Hematopoietic multipotent progenitor cell treated with erythropoietin and hydrocortisone succinate and interleukin-3 and kit ligand, for 6 days (in vitro differentiated cells): ENCODE measurements around the gene RCBTB1.
"Not testable (repeated sequence)": the region's sequence is repeated elsewhere in the genome, so short reads cannot be mapped to it uniquely, and the experiment has no call there.

Experiments
- DNase-seq: peaks from one replicate; pipeline ENCODE4 v3.0.0-alpha.2; 2015

The RCBTB1 gene

DNA sequence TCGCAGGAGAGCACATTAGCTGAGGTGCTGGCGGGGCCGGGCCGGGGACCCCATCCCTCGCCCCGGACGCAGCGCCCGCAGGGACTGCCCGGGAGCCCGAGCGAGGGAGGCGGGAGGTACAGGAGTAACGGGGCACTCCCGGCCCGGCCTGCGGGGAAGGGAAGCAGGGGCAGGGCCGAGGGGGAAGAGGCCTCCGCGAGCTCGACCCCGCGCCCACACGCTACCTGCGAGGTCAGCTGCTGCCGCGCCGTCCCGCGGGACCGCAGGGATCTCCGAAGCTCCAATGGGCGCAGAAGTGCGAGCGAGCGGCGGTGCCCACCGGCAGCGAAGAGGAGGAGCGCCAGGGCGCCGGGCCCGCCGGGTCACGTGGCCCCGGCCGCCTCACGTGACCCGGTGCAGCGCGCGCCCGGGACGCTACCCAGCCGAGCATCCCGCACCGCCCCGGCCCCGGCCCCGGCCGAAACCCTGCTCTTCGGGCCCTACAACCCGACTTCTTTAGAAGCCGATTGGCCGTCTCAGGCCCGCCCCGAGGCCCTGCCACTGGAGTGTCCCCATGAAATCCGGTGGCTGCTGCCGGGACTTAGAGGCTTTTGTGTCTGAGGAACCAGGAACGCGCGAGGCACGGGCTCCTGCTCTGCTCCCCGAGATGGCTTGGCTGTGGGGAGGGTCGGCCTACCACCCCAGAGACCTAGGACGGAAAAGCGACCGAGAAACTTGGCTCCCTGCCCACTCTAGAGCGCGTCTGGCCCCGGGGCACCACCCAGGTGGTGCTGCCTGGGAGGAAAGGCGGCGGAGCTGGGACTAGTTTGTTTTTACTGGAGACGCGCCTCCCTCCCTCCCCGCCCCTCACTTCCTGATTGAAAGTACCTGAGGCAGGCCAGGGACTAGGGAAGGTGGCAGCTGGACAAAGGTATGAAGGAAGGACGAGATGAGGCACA lies at the start of gene RCBTB1:
Gene RCBTB1, minus strand, starts transcription at position 339 of the 938 bp plus-strand sequence. CDS start 18,279 bp downstream, outside the sequence.
- DNase-seq: peak; percentile 82

DNA sequence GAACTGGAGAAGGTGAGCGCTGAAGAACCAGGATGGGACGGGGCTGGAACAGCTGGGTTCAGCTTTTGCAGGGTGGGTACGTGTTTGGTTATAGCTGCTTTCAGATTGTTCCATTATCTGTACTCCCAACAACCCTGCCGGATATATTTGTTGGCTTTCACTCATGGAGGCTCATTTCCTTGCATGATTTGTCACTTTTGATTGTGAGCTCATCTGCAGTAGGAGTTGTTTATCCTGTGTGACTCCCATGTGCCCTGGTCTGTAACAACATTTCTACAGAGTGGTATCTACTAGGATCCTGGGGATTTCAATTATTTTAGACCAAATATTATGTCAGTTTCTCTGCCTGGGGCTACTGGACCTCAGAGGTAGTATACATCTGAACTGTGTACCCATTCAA lies 48.4 kb upstream of the RCBTB1 start:
- DNase-seq: no peak

DNA sequence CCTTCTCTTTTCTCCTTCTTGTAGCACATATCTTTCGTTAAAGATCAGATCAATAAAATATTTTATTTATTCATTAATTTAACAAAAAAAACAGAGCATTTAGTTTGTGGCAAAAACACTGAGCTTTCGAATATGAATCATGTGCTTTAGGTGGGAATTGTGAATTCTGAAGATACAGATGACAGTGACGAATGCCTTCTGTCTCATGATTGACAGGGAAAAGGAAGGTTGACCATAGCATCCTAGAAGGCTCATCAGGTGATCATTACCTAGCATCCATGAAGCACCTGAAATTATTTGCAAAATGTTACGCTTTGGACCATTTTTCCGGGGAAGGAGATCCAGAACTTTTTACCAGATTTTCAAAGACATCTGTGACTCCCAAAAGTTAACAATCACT lies 46.8 kb upstream of the RCBTB1 start:
- no peak for DNase-seq

DNA sequence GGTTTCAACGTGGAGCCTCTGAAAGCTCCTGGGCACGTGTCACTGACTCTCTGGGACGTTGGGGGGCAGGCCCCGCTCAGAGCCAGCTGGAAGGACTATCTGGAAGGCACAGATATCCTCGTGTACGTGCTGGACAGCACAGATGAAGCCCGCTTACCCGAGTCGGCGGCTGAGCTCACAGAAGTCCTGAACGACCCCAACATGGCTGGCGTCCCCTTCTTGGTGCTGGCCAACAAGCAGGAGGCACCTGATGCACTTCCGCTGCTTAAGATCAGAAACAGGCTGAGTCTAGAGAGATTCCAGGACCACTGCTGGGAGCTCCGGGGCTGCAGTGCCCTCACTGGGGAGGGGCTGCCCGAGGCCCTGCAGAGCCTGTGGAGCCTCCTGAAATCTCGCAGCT lies 45.2 kb upstream of the RCBTB1 start:
- DNase-seq: no peak

DNA sequence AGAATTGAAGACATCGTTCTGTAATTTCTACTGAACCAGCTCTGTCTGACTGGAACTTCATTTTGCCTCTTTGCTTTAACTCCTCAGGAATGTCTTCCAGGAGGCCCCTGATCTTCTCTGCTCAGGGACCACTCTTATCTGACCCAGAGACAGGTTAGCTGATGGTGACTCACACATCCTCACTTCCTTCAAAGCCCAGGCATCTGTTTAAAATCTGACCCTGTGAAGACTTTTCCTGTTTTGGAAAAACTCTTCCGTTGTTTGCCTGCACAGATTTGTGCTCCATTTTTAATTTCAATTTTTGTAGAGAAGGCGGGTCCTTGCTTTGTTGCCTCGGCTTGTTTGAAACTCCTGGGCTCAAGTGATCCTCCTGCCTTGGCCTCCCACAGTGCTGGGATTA lies 44.6 kb upstream of the RCBTB1 start:
- DNase-seq: no peak

DNA sequence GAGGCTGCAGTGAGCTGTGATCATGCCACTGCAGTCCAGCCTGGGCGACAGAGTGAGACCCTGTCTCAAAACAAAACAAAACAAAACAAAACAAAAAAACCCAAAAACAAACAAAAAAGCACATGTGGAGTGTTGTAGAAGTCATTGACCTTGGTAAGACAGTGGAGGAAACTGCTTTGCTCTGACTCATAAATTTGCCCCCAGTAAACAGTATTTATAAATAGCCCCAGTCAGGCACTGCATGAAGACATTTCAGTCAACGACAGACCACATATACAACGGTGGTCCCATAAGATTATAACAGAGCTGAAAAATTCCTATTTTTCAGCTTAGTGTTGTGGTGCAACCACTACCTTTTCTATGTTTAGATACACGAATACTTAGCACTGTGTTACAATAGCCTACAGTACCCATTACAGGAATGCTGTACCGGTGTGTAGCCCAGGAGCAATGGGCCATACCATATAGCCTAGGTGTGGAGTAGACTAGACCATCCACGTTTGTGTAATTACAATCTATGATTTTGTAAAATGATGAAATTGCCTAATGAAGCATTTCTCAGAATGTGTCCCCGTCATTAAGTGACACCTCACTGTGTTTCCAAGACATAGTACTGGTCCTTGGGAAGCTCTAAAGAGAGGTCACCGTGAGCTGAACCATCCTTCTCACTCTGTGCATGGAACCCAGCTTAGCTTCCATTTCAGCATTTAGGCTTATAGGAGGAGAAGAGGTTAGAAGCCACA lies 44.0 kb upstream of the RCBTB1 start:
- DNase-seq: no peak

DNA sequence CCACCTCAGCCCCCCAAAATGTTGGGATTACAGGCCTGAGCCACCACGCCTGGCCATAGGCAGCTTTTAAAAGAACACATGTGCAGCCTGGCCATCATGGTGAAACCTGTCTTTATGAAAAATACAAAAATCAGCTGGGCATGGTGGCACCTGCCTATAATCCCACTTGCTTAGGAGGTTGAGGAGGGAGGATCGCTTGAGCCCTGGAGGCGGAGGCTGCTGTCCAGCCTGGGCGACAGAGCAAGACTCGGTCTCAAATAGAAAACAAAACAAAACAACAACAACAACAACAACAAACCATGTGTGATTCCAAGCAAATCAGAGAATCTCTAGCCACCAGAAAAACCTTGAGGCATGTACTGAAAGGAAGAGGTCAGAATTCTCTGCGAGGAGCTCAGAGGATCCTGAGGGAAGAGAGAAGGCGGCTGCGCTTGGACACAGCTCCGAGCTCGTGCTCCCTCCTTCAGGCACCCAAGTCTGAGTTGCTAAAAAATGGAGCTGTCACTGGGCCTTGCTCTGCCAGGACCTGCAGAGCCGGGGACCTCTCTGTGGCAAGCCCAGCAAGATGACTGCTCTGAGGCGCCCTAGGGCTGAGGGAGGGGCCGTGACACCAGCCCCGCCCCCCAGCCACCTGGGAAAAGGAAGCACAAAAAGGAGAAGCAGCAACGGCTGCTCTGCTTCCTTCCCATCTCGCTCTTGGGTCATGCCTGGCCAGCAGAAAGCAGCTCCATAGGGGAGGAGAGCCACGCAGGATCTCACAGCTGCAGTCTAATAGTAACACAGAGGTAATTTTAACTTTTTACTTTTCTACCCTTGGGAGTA lies 42.7 kb upstream of the RCBTB1 start, which contains the start of gene ARL11:
Gene ARL11, plus strand, starts transcription at position 677 of the 822 bp plus-strand sequence. CDS start 1,941 bp downstream, outside the sequence.
- DNase-seq: peak; percentile 89

DNA sequence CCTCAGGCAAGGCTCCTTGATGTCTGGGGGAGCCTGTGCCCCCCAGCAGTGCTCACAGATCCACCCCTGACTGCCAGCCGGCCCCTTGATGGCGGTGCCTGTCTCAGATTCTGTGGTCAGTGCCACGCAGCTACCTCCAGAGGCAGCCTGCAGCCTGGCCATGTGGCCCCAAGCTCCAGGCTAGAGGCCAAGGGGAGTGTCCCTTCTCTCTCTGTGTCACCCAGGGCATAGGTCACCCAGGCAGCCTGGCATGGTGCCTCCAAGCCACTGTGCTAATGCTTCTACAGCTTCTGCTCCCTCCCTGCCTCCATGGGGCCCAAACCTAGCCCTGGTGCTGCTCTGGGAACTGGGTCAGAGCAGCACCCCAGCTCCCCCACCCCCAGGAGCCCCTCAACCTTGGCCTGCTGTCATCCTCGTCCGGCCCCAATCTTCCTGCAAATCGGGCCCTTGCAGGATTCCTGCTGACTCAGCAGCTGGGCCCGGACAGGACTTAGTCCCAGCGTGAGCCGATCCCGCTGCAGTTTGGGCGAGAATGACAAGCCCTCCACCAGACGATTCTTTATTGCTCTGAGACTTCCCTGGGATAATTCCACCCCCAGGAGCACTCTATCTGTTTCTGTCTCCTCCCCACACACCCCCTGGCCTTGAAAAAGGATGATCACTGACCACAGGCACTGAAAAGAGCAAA lies 40.2 kb upstream of the RCBTB1 start:
- no peak for DNase-seq

DNA sequence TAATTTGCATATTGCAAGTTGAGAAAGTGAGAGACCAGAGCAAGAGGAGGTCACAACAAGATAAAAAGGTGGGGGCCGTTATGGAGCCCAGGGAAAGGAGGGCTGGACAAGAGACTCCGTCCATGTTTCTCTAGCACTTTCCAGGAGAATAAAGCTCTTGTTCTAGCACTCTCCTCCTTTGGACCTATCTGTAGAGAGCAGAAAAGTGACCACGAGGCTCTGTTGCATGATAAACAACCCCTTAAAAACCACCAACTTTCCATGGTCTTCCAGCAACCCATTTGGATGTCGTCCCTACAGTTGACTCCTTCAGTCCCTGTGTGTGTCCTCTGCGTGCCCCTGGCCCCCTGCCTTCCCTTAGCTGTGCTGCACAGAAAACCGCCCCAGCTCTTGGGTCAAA lies 38.9 kb upstream of the RCBTB1 start:
- DNase-seq: peak; percentile 41

DNA sequence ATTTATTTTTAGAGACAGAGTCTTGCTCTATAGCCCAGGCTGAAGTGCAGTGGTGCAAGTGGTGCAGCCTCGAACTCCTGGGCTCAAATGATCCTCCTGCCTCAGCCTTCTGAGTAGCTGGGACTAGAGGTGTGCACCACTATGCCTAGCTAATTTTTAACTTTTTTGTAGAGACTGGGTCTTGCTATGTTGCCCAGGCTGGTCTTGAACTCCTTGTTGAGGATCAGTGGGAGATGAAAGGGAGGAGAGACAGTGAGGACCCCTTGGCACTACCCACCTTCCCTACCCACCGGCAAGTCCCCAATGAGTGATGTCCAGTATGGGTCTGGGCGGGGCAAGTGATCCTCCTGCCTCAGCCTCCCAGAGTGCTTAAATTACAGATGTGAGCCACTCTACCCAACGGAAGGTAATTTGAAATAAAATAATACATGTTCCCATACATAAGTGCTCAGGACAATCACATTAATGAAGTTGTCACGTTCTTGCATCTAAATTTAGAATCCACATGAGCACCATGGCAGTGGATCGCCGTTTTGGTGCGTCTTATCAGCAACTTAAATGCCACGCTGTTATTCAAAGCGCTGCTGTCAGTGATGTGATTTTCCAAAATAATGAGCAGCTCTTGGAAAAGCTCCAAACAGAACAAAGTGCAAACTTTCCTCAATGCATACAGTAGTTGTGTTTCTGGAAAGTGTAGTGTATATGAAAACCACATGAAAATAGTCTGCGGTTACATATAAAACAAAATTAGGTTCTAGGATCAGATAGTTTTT lies 37.0 kb upstream of the RCBTB1 start:
- peak; percentile 51 for DNase-seq

DNA sequence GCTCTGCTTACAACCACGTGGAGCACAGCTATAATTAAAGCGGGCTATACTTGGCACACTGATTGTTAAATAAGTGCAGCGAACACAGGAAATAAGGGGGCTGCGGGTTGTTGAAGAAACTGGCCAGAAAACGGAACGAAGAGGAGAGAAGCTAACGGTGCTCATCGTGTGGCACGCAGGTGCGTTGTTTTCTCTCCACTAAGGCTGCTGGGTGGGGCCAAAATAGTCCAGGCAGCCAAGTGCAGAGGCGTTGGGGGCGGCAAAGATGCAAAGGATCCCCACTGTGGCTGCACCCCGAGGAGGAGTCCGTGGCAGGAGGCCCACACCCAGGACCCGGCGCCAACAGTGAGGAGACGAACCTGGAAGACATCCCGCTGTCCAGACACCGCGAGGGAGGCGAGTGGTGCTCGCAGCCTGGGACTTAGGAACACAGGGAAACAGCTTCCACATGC lies 34.8 kb upstream of the RCBTB1 start:
- DNase-seq: peak; percentile 51

DNA sequence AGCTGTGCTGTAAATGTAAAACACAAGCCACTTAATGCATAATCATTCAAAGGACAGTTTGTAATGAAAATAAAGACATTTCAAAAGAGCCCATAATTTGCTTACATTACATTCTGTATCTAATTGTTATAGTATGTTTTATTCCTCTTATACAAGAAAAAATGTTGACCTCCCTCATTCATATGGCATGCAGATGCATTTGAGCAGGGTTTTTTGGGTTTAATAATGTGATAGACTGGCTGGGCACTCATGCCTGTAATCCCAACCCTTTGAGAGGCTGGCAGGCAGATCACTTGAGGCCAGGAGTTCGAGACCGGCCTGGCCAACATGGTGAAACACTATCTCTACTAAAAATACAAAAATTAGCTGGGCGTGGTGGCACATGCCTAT lies 31.3 kb upstream of the RCBTB1 start:
- DNase-seq: no peak

DNA sequence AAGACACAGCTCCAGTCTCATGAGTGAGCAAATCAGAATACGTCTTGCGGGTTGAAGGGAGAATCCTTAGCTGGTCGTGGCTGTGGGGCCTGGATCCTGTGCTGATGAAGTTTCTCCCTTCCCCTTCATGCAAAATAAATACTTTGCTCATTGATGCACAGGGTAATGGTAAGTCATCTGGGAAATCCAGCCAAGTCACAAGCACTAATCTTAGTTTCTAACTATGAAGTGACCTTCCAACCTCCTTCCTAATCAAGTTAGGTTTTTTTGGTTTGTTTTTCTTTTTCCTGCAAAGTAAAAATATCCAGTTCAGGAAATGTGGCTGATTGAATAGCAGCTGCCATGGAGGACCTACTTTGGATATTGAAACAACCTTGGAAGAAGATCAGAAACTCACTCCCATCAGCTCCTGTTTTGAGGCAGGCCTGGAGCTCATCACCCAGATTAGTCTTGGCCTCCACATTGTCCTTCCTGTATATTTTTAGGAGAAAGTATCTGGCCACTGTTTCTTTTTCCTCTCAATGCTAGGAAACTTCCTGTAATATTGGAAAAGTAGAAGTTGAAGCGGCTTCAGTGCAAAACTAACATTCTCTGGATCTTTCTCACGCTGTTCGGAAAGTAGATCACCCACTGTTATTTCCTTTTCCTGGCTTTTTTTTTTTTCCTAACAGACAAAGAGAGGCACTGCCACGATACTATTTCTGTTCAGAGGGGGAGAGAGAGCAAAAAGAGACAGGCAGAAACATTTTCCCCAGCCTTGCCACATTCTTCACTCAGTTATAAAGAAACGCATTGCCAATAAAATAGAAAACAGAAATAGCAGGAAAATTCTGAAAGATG lies 30.7 kb upstream of the RCBTB1 start:
- no peak for DNase-seq

DNA sequence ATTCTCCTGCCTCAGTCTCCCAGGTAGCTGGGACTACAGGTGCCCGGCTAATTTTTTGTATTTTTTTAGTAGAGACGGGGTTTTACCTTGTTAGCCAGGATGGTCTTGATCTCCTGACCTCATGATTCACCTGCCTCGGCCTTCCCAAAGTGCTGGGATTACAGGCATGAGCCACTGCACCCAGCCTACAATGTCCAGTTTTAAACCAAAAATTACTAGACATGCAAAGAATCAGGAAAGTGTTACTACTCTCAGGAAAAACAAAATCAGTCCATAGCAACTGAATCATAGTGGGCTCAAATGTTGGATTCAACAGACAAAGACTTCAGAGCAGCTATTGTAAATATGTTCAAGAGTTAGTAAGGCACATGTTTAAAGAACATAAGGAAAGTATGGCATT lies 26.7 kb upstream of the RCBTB1 start:
- DNase-seq: not testable (repeated sequence)

DNA sequence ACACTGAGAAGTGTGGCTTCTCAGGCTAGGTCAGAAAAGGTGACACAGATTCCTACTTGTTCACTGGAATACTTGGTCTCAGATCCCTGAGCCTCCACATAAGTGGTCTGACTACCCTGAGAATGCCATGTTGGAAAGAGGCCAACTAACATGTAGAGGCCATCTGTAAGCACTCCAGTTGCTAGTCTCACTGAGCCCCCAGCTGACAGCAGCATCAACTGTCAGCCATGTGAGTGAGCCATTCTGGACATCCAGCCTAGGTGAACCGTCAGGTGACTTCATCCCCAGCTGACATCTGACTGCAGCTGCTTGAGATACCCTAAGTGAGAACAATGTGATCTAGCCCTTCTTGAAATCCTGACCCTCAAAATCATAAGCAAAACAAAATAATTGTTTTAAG lies 24.8 kb upstream of the RCBTB1 start:
- no peak for DNase-seq

DNA sequence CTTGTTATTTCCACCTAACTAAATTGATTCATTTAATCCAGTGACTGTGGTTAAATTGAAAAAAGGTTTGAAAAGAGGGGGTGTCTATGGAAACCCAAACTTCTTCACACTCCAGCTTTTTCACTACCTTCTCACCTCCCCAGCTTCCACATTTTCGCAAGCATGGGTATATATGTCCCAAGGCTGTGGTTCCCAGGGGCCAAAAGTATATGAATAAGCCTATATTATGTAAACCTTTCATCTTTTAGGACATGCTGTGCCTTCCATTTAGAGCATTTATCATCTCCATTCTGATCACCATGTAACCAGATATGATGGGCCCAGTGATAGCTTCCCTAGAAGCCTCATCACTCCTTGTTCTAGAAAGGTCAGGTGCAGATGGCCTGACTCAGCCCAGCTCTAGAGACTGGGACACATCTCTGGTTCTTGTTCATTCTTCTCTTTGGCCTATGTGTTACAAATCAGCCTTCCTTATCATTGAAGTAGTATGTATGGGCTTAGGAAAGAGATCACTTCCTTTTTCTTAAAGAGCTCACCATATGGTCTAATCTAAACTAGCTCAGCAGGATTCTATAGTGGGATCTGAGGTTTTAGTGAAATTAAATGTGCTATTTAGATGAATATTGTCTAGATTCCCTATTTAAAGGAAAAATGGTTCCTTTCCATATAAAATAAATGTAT lies 23.4 kb upstream of the RCBTB1 start:
- DNase-seq: peak; percentile 60

DNA sequence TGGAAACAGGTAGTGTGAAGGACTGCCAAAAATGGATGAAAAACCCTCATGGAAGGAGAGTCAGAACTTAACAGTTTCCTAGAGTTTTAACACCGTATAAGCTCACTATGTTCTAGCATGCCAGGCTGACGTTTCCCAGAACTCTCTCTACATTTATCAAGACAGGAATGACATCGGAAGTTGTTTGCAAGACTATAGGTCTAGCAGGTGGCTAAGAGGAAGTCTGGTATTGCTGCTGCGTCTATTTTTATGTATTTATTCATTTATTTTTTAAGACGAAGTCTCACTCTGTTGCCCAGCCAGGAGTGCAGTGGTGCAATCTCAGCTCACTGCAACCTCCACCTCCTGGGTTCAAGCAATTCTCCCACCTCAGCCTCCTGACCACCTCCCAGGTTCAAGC lies 22.4 kb upstream of the RCBTB1 start:
- no peak for DNase-seq

DNA sequence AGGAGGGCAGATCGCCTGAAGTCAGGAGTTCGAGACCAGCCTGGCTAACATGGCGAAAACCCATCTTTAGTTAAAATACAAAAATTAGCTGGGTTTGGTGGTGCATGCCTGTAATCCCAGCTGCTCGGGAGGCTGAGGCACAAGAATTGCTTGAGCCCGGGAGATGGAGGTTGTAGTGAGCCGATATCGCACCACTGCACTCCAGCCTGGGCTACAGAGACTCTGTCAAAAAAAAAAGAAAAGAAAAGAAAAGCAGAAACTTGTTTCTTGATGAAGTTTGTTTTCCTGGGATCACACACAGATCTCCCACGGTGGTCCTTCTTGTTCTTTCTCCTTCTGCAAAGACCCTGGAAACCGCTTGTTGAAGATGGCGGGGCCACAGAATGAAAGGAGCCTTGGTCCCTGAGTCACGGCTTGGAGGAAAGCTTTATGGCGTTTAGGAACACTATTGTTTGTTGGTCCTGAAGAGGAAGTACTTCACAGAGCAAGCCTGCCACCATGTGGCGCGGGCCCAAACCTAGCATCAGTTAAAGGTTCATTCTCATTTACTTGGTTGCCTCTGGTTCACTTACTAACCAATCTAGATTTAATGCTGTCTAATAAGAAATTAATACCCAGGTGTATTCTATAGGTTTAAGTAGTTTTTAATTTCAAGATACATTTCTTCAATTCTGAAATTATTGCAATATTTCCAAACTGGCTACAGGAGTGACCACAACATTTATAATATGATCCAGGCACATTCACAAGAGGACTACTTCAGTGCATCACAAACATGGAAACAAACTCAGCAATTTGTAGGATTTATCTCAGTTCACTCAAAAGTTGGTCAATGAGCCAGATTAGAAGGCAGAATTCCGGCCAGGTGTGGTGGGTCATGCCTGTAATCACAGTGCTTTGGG lies 21.6 kb upstream of the RCBTB1 start:
- peak; percentile 96 for DNase-seq

DNA sequence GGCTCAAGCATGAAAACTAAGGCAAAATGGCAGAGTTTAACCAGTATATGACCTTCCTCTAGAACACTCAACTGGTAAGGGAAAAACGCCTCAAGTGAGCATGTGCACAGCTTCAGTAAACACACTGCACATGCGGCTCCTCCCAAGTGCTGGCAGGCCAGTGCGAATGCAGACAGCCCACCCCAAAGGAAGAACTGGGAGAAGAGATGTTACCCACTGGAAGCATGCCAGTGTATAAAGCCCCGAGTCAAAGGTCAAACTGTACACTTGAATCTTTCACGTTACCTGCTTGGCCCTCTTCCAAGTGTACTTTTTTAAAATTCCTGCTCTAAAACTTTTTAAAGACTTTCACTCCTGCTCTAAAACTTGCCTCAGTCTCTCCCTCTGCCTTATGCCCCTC lies 19.2 kb upstream of the RCBTB1 start:
- no peak for DNase-seq
